Fibroblast of skin of abdomen (primary cell): ENCODE data around the gene TPST2.

Experiments
- DNase-seq: peaks from one replicate; pipeline ENCODE4 v3.0.0-alpha.2; 2013

The TPST2 gene

DNA sequence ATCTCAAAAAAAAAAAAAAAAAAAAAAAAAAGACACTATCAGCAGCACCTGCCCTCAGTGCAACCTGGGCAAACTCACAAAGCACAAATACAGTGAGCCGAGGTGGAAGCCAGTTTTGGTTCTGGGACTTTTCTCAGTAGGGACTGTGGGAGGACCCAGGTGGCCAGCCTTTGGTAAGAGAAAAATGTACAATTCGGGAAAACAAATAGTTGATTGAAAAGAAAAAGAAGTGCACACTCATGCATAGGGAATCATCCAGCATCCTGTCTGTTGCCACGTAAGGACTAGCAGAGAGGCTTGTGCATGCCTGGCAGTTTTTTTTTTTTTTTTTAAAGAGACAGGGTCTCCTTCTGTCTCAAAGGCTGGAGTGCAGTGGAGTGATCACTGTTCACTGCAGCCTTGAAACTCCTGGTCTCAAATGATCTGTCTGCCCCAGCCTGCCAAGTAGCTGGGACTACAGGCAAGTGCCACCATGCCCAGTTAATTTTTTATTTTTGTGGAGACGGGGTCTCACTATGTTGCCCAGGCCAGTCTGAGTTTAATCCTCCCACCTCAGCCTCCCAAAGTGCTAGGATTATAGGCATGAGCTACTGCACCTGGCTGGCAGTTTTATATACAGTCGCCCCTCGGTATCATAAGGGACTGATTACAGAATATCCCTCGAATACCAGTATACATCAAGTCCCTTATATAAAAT, 36.7 kb downstream of the TPST2 start:
- DNase-seq: peak; percentile 92

DNA sequence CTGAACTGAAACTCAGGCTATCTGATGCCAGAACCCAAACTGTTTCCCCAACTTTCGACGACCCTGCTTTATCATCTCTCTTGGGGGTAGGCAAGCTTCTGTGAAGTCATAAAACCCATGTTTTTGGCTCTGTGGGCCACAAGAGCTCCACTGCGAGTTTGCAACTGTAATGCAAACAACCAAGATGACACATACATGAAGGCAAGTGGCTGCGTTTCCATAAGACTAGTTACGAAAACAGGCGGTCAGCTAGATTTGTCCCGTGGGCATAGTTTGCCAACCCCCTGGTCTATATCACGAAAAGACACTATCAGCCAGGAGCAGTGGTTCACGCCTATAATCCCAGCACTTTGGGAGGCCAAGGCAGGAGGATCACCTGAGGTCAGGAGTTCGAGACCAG, 37.5 kb downstream of the TPST2 start:
- DNase-seq: peak; percentile 36

DNA sequence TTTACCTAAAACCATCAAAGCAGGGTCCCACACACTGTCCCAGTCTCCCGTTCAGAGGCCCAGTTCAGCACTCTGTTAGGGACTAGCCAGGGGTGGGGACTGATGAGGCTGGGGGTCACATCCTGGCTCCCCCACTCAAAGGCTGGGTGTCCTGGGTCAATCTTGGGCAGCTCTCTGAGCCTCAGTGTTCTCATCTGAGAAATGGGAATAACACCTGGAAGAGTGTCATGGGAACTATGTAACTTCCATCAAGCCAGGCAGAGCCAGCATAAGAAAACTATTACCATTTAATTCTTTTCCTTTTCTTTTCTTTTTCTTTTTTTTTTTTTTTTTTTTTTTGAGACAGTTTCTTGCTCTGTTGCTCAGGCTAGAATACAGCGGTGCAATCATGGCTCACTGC, 38.4 kb downstream of the TPST2 start:
- no peak for DNase-seq

DNA sequence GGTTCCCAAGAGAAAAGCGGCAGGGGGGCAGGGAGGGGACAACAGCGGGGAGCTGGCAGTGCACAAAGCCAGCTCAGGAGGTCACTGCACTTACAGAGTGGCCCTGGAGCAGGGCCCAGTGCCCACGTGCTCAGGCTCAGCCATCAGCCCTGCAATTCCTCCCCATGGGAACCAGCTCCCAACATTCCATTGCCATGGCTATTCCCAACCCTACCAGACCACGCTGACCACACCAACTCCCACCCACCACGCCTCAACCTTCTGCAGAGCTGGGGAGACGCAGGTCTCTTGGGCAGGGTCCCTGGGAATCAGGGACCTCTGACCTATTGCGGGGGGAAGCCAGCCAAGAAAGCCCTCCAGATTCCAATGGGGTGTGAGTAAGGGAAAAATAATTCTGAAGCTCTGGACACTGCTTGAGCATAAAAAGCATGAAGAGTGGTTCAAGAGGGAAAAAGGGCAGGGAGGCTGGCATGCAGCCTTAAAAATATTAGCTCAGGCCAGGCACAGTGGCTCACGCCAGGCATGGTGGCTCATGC, 39.4 kb downstream of the TPST2 start:
- DNase-seq: peak; percentile 77

DNA sequence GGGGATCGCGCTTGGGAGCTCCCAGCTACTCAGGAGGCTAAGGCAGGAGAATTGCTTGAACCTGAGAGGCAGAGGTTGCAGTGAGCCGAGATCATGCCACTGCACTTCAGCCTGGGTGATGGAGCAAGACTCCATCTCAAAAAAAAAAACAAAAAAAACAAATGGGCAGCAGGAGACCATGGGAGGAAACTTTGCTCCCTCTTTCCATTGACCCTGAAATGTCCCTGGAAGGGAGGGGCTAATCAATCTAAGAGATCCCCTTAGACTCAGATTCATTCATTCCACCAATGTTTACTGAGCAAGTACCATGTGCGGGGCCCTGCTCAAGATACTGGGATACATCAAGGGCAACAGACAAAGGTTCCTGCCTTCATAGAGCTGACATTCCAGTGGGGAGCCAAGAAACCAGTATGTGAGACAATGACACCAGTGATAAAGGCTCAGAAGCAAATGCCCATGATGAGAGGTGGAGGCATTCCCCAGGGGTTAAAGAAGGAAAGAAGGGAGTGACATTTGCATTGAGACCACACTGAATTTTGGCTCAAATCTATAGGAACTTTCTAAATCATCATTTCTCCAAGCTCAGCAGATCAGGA, 39.9 kb downstream of the TPST2 start:
- no peak for DNase-seq

DNA sequence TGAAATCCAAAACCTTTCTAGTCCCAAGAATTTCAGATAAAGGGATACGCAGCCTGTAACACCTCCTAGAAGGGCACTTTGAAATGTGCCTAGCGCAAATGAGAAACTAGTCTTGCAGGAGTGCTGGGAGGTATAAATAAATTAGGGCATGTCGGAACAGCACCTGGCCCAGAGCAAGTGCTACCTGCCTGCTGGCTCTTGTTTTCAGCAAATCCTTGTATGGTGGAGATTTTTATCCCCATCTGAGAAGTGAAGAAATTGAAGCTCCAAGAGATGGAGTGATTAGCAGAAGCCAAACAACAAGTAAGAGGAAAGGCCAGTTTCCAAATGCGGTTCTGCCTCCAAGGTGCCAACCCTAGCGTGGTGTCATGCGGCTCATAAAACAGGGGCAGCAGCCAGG, 40.9 kb downstream of the TPST2 start:
- no peak for DNase-seq

DNA sequence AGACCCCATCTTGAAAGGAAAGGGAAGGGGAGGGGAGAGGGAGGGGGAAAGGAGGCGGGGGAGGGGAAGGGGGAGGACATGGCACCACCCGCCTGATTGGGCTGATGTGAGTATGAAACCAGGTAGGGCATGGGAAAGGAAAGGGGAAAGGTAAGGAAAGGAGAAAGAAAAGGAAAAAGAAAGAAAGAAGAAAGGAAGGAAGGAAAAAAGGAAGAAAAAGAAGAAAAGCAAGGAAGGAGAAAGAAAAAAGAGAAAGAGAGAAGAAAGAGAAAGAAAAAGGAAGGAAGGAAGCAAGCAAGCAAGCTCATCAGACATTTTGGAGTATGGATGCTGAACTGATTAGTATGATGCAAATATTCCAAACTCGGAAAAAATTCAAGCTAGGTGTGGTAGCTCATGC, 41.6 kb downstream of the TPST2 start:
- DNase-seq: no peak

DNA sequence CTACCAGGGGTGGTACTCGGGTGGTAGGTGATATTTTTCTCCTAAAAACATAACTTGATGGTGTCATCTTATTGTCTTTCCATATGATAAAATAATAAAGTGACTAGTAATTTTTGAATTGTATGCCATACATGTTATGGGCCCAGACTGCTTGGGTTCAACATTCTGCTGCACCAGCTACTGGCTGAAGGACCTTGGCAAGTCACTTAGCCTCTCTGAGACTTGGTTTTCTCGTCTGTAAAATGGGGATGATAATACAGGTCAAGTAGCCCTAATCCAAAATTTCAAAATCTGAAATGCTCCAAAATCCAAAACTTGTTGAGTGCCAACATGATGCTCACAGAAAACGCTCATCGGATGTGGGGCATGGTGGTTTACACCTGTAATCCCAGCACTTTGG, 42.1 kb downstream of the TPST2 start:
- DNase-seq: no peak

DNA sequence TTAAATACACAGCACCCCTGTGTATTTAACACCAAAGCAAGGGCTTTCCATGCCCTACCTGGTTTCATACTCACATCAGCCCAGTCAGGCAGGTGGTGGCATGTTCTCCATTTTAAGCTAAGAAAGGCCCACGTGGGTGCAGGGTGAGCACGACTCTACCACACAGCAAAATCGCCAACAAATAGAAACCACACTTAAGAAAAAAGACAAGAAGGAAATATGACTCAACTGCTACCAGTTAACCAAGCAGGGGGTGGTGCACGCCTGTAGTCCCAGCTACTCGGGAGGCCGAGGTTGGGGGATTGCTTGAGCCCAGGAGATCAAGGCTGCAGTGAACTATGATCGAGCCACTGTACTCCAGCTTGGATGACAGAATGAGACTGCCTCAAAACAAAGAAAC, 42.5 kb downstream of the TPST2 start:
- DNase-seq: no peak

DNA sequence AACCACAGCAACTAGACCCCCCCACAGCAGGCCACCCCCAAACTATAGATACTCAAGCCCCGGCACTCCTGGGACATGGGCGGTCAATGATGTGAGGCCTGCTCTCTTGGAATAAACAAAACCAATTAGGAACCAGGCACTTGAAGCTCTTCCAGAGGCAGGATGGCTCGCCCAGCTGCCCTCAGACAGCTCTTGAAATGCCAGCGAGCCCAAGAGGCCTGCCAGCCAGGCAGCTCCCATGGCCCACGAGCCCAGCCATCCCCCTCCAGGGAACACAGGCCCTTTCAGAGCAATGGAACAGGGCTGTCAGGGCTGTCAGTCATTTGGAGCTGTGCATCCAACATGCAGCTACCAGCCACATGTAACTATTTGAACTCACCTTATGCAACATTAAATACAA, 43.6 kb downstream of the TPST2 start:
- no peak for DNase-seq

DNA sequence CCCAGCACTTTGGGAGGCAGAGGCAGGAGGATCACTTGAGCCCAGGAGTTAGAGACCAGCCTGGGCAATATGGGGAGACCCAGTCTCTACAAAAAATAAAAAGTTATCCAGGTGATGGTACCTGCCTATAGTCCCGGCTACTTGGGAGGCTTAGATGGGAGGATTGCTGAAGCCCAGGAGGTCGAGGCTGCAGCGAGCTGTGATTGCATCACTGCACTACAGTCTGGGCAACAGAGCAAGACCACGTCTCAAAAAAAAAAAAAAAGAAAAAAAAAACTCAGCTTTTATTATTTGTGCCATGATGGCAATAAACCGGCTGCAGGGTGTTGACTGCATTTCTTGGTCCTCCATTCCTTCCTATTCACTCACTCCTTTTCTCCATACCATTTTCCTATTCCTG, 44.1 kb downstream of the TPST2 start:
- no peak for DNase-seq

DNA sequence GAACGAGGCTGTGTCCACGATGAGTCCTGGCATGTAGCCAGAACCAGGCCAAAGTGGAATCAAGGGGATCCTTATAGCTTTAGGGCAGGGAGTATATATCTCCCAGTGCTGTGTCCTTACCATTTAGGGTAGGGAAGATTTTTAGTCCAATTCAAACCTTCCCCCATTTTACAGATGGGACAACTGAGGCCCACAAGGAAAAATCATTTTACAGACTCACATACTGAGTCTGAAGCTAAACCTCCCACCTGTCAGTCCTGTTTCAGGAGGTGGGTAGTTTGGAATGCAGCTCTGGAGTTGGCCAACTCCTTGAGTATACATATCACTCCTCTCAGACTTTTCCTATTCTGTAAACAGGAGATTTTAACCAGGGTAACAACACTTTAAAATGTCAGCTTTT, 44.5 kb downstream of the TPST2 start:
- DNase-seq: no peak

DNA sequence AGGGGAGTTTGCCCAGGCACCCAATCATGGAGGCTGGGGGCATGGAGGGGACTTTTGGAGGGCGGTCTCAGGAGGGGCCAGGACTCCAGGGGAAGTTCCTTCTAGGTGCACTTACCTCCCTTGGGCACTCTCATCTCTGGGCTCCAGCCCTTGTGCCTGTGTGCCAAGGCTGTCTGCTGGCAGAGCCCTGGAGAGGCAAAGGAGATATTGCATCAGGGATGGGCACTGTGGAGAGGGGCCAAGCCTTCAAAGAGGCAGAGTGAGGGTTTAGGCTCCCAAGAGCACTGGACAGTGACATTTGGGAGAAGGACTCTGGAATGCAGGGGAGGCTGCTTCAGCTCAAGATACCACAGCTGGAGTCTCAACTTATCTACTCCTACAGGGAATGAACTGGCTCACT, 45.4 kb downstream of the TPST2 start:
- no peak for DNase-seq

DNA sequence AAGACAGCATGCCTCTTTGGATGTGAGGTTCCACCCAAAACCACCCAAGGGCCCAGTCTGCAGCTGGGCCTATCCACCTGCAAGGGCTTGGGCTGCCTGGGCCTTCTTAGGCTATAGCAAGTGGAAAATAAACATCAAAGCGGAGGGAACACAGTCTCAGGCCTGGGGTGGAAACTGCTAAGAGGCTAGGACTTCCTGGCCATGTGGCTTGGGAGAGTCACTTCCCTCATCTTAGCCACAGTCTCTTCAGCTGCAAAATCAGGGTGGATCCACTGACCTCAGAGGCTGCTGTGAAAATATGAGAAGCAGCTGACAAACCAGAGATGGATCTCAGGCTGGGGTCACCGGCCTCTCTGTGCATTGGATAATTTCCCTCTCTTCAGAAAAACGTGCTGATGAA, 47.1 kb downstream of the TPST2 start:
- DNase-seq: no peak

DNA sequence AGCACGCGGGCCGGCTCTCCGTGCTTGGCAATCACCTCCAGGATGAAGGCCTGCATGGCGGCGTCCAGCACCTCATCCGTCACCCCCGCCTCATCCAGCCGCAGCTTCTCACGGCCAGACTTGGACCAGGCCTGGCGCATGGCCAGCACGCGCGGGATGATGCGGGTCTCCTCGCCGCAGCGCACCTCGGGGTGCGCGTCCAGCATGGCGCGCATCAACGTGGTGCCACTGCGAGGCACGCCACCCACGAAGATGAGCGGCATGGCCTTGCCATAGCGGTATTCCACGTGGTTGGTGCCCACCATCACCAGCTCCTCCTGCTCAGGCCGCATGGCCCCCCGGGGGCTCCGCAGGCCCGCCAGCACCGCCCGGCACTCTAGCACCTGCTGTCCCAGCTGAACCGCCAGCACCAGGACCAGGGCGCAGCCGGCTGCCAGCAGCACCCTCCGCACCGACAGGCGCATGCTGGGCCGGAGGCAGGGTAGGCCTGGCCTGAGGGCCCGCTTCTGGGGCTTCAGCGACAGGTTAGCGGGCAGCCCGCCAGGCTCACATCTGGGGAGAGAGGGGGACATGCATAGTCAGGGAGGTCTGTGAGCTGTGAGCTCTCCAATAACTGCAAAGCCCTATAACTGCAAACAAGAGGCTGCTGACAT, 48.6 kb downstream of the TPST2 start:
- no peak for DNase-seq

DNA sequence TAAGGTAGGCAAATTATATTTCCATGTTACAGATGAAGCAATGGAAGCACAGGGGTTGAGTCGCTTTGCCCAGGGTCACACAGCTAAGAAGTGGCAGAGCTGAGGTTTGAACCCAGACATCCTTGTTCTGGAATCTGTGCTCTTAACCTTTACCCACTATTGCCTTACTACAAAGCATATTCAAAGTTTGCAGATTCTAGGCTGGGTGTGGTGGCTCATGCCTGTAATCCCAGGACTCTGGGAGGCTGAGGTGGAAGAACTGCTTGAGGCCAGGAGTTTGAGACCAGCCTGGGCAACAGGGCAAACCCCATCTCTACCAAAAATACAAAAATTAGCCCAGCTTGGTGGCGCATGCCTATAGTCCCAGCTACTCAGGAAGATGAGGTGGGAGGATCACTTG, 49.8 kb downstream of the TPST2 start:
- no peak for DNase-seq

DNA sequence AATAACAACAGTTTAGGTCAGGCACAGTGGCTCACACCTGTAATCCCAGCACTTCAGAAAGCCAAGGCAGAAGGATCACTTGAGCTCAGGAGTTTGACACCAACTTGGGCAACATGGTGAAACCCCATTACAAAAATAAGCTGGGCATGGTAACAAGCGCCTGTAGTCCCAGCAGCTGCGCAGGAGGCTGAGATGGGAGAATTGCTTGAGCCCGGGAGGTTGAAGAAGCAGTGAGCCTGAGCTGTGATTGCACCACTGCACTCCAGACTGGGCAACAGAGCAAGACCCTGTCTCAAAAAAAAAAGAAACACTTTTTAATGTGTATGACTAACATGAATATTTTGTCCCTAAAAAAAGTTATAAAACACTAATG, 53.2 kb downstream of the TPST2 start:
- DNase-seq: no peak

DNA sequence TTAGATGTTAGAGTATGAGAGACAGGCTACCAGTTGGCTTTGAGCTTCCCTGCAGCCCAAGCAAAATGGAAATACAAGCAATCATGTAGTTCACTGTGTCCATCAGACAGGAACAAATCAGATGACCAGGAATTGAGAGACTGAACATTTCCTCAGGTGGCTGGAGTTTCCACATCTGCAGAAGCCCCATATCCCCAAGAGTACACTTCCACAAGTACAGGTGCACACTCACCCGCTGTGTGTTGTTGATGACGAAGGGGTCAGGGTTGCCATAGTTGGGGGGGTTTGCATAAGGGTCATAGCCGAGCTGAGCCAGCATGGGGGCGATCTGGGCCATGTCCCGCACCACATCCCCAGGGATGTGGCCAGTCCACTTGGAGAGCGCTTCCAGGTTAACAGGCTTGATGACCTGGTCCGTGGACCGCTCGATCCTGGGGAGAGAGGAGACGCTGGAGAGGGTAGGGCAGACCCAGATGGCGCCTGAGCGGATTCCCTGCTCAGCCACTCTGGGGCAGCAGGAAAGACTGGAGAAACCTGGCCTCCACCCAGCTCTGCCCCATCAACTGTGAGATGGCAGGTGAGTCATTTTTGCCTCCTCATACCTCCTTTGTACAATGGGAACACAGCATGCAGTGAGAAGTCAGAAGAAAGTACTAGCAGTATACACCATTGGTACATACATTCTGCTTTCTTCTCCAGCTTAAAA, 53.7 kb downstream of the TPST2 start:
- no peak for DNase-seq

DNA sequence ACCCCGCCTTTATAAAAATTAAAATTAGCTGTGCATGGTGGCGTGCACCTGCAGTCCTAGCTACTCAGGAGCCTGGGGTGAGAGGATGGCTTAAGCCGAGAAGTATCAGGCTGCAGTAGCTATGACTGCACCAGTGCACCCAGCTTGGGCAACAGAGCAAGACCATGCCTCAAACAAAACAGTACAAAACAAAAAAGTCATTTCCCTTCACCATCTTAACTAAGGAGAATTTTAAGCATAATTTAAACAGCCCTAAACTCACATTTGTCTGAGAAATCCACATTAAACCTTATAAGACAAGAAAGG, 54.4 kb downstream of the TPST2 start:
- DNase-seq: no peak

DNA sequence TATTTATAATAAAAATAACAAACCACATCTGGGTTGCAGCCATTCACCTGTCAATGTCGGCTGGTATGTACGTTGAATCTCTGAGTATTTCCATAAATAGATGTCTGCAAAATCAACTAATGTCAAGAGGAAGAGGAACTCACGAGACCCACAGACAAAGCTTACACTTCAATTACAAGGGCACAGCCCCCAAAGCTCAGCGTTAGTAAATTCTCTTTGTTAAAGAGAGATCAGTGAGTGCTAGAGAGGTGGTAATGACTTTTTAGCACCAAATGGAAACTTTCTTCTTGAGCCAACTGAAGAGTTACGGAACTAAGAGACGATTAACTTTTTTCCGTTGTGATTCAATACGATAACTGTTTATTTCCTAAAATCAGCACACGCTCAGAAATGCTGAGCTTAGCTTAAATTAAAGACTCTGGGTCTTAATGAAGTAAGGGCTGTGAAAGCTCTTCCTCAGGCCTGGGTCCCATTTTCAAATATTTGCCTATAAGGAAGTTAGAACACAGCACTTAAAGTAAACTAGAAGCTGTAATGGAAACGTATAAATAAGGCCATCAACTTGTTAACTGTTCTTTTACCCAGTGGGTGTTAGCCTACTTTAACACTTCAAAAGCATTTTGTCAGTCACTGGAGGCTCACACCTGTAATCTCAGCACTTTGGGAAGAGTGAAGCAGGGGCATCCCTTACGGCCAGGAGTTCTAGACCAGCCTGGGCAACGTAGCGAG, 54.9 kb downstream of the TPST2 start:
- no peak for DNase-seq

DNA sequence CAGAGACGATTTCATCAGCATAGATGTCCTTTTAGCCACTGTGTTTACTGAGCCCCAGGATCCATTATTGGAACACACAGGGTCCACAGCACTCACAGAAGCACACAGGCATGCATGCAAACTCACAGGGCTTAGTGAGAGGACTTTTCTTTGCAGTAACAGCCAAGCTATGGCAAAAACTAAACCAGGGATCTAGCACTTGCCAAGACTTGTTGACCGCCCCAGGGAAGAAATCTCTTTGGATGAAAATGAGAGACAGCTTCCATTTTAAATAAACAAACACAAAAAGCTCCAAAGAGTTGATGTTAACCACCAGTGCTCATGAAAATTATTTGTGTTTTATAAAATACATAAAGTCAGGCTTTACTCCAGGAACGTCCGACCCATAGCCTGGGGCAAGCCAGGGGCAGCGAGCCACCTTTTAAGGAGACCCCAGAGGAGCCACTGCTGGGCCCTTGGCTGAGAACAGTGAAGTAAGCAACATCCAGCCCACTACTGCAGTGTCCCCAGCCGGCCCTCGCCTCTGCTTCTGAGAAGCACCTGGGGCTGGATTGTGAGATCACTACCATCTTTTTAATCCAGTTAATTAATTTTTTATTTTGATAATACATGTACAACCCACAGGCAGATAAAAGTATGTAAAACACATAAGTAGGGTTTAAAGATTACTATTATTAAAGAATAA, 55.6 kb downstream of the TPST2 start:
- DNase-seq: no peak

DNA sequence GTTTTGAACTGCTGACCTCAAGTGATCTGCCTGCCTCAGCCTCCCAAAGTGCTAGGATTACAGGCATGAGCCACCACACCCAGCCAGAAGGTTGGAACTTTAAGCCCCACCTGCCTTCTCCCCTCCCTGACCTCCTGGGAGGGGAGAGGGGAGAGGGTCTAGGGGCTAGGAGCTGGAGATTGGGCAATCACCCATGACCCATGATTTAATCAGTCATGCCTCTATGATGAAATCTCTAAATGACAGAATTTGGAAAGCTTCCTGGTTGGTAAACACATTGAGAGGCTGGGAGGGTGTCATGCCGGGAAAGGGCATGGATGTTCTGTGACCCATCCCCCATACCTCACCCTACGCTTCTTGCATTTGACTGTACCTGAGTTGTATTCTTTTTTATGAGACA, 60.6 kb downstream of the TPST2 start:
- DNase-seq: no peak
